Measurements from ENCODE around the gene SNORC.

DNA sequence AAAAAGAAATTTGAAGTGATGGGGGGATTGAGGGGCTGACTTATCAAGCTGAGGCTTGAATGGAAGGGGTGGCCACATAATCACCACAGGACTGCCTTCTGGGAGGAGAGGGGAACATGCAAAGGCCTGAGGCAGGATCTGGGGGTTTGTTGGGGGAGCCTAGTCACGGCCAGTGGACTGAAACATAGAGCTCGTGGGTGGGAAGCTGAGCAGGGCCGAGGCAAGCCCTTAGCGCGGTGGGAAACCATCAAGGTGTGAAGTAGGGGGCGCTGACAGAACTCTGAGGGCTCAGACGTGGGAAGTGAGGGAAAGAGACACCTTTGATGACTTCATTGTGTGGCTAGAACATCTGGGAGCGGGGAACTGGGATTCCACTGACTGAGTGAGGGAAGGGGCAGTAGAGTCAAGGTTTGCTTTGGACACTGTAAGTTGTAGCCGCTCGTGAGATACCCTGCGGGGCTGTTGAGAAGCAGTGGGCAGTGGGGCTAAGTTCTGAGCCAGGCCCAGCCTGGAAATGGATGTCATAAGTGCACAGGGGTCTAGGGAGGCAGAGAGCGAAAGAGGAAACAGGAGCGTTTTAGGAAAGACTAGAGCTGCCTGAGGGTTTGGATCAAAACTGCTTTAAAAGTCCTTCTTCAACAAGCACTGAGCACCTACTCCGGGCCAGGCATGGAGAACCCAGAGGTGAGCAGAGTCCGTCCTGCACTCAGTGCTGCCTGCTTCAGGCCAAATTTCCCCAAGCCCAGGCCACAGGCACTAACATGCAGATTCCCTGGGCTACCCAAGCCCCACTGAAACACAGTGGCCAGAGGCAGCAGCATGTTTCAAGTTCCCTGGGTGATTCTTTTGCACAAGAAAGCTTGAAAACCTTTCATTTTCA lies 686 bp upstream of the SNORC start:
- no peak for TF ChIP-seq ZNF384 (IDR thresholded peaks at IDR 0.05)
- no peak for TF ChIP-seq SP1 (IDR thresholded peaks at IDR 0.05)
- no peak for TF ChIP-seq ARNT (IDR thresholded peaks at IDR 0.05)
- TF ChIP-seq L3MBTL2 (conservative IDR thresholded peaks at IDR 0.05): no peak

All from HEK293T (cell line).